Breast epithelium (tissue), 3 donors: ENCODE results near the gene CNN1.

Source experiments
- CTCF ChIP-seq, 3 donors: fragments of 450-650 bp; IDR thresholded peaks; one replicate each; pipeline ENCODE4 v1.5.1; 2016 to 2017; ENCODE audit warnings: antibody characterized with exemption in 3 of 3, mild to moderate bottlenecking in 3 of 3, moderate library complexity in 3 of 3
- POLR2AphosphoS5 ChIP-seq, 3 donors: sonication (generic); formaldehyde crosslinking; IDR thresholded peaks; one replicate each; pipeline ENCODE4 v1.6.1; 2017; ENCODE audit warnings: antibody characterized with exemption in 3 of 3

GRCh38 chr19:11577451-11578257 is 39.0 kb downstream of the CNN1 start, which contains the start of gene ACP5:
- no peak for TF ChIP-seq POLR2AphosphoS5 (IDR thresholded peaks at IDR 0.05)
- no peak for TF ChIP-seq CTCF (IDR thresholded peaks at IDR 0.05)
